Glutamatergic neuron (in vitro differentiated cells): ENCODE data around the gene GPR143. TPM values are rescaled to one million over a fixed set of nuclear protein-coding genes. Genes with fewer than 3 reads are reported as not detected.
"Not testable (repeated sequence)": the region's sequence is repeated elsewhere in the genome, so short reads cannot be mapped to it uniquely, and the experiment has no call there.

ENCODE experiments used
- DNase-seq: peaks from one replicate; pipeline ENCODE4 v3.0.0; 2022
- H3K27ac Mint-ChIP-seq: one replicate; pipeline ENCODE4 v1.8.0; 2020; ENCODE audit warnings: mild to moderate bottlenecking, mixed read lengths, inconsistent platforms; ENCODE audit not compliant: unreplicated experiment
- H3K27me3 Mint-ChIP-seq: one replicate; pipeline ENCODE4 v1.8.0; 2020; ENCODE audit warnings: mild to moderate bottlenecking, moderate library complexity, mixed read lengths, inconsistent platforms; ENCODE audit not compliant: unreplicated experiment
- H3K36me3 Mint-ChIP-seq: one replicate; pipeline ENCODE4 v1.8.0; 2020; ENCODE audit warnings: mild to moderate bottlenecking, mixed read lengths, inconsistent platforms; ENCODE audit not compliant: unreplicated experiment
- H3K4me1 Mint-ChIP-seq: one replicate; pipeline ENCODE4 v1.8.0; 2020; ENCODE audit warnings: mild to moderate bottlenecking, low read depth, mixed read lengths, inconsistent platforms; ENCODE audit not compliant: unreplicated experiment
- H3K4me3 Mint-ChIP-seq: one replicate; pipeline ENCODE4 v1.8.0; 2020; ENCODE audit warnings: mild to moderate bottlenecking, mixed read lengths, inconsistent platforms; ENCODE audit not compliant: unreplicated experiment
- H3K9me3 Mint-ChIP-seq: one replicate; pipeline ENCODE4 v1.8.0; 2020; ENCODE audit warnings: mild to moderate bottlenecking, moderate library complexity, mixed read lengths, inconsistent platforms; ENCODE audit not compliant: unreplicated experiment
- CTCF ChIP-seq: fragments of 200-600 bp; sonication (generic); IDR thresholded peaks from one replicate; pipeline ENCODE4 v1.5.0; 2021; ENCODE audit not compliant: partially characterized antibody, unreplicated experiment
- long read RNA-seq: library from polyadenylated mRNA; unstranded; transcript quantifications from one replicate; pipeline ENCODE4 v2.0.0, GENCODE V29; 2020; ENCODE audit not compliant: unreplicated experiment
- total RNA-seq: library from RNA; stranded (reverse); fragmentation: NEBNext Ultra II Directional; extraction: Animal tissue kit (Norgen Biotek cat#: 25700); gene quantifications from one replicate; pipeline ENCODE4 v1.2.1, GENCODE V29; 2021; ENCODE audit not compliant: unreplicated experiment

The GPR143 gene
- total RNA-seq, result not detected
- long read RNA-seq, result 0 reads

- Mint-ChIP-seq H3K4me3 (peak within 1 kb of the TSS; percentile 52), H3K27ac (no peak within 1 kb of the TSS), H3K9me3 (no peaks in the 10 kb centered on the region), H3K36me3 (no peaks in the 10 kb centered on the region), H3K27me3 (no peaks in the 10 kb centered on the region), H3K4me1 (peaks cover 7% of the 10 kb centered on the region)
- TF ChIP-seq CTCF, result no peak
- no peak for DNase-seq
Observed at GRCh38 chrX:9765737-9766097, at the start of gene GPR143. Gene GPR143 (minus strand): TSS chrX:9765847. CDS start chrX:9765817, 30 bp downstream.

- not testable (repeated sequence) for H3K4me1 Mint-ChIP-seq, H3K36me3 Mint-ChIP-seq, H3K27me3 Mint-ChIP-seq, DNase-seq, H3K9me3 Mint-ChIP-seq, H3K4me3 Mint-ChIP-seq, H3K27ac Mint-ChIP-seq
Observed at GRCh38 chrX:9811086-9811485, 45.4 kb upstream of the GPR143 start.

GRCh38 chrX:9809876-9810275 lies 44.2 kb upstream of the GPR143 start:
- H3K4me3 Mint-ChIP-seq, H3K4me1 Mint-ChIP-seq, H3K36me3 Mint-ChIP-seq, H3K27me3 Mint-ChIP-seq, H3K27ac Mint-ChIP-seq, DNase-seq, H3K9me3 Mint-ChIP-seq: not testable (repeated sequence)

GRCh38 chrX:9807355-9808182 lies 41.9 kb upstream of the GPR143 start:
- Mint-ChIP-seq H3K9me3 (no peaks in the 10 kb centered on the region), H3K4me1 (no peaks in the 10 kb centered on the region), H3K36me3 (no peaks in the 10 kb centered on the region), H3K27ac (no peak overlapping the region), H3K27me3 (no peaks in the 10 kb centered on the region), H3K4me3 (no peak overlapping the region)
- no peak for DNase-seq
- no peak for TF ChIP-seq CTCF

- Mint-ChIP-seq H3K27ac (no peak overlapping the region), H3K9me3 (no peaks in the 10 kb centered on the region), H3K36me3 (no peaks in the 10 kb centered on the region)
Observed at GRCh38 chrX:9805956-9806355, 40.3 kb upstream of the GPR143 start.

More at GRCh38 chrX:9805956-9806355, 40.3 kb upstream of the GPR143 start:
- Mint-ChIP-seq H3K4me1 (no peaks in the 10 kb centered on the region), H3K4me3 (no peak overlapping the region), H3K27me3 (peaks cover under 1% of the 10 kb centered on the region)
- no peak for DNase-seq
- TF ChIP-seq CTCF, result no peak
